KBM-7 (cell line): ENCODE results near the gene CCDC158.
"Not testable (repeated sequence)": the region's sequence is repeated elsewhere in the genome, so short reads cannot be mapped to it uniquely, and the experiment has no call there.

Experiments
- DNase-seq: peaks from one replicate; pipeline ENCODE4 v3.0.0-alpha.2; 2015
- in situ Hi-C: fragments of 300-500 bp; cut with MboI; formaldehyde crosslinking; loops from 2 replicates; pipeline ENCODE4 v1.14.3; 2020; ENCODE audit warnings: low sequenced_read_pairs, low pct_unique_long_range_greater_than_20kb, mixed read lengths

Gene CCDC158

DNA sequence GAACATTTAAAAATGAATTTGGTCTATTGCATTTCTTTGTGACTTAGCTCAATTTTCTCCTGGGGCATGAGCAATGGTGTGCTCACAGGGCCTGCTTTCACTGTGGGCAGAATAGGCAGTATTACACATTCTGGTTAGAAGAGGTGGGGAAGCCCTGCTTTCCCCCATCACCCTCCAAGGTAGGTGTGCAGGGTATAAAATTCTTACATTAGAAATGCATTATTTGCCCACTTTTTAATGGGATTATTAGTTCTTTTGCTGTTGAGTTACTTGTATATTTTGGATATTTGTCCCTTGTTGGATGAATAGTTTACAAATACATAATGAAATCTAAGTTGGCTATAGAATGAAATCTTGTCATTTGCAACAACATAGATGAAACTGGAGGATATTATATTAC lies 122.7 kb downstream of the CCDC158 start:
- no peak for DNase-seq
- in situ Hi-C loops = no loop called here

DNA sequence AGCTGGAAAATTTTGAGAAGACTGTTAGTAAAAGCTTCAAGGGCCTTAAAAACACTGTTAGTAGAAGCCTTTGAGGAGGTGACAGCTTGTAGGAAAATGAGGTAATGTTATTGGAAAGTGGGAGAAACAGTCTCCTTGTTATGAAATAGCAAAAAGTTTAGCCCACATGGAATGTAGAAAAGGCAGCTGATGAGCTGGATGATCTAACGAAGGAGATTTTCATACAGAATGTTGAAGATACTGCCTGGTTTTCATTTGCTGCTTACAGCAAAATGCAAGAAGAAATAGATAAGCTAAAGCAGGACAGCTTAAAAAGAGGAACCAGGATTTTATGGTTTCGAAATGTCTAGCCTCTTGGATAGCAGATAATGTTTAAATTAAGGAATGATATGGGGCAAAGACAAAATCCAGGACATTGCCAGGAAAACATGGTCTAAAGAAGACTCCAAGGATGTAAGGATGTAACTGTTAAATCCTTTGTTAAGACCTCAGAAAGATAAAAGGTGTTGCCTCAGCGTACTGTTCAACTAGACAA lies 124.6 kb downstream of the CCDC158 start:
- in situ Hi-C loops = no loop called here
- peak; percentile 30 for DNase-seq

DNA sequence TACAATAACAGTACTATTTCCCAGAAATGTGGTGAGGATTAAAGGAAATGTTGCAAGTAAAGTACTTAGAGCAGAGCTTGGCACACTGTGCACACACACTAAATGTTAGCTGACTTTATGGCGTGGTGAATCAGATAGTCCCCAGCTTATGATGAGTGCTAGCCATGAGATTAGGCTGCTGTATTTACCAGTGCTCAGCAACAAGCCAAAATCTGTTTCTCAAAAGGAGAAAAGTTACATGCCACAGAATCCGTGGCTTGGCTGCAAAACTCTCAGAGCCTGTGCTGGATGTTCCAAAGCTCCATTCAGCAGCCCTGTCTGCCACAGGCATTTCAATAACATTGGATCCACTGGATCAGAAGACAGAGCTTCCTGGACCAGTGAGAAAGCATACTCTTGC lies 127.2 kb downstream of the CCDC158 start:
- in situ Hi-C loops = no loop called here
- no peak for DNase-seq

DNA sequence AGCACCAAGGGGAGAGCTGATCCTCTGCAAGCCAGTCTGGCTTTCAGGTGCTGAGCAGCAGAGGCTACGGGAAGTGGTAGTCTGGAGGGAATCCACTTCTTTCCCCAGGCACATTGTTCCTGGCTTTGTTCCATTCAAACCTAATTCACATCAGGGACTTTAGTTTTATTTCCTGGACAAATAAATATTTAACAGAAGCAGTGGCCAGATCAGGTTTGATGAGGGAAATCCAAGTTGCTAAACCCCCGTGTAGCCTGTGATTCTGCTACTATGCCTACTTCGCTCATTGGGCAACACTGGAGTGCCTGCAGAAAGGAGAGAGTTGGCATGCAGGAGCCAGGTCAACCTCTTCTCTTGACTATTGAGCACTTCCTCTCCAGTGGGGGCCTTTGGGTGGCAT lies 128.2 kb downstream of the CCDC158 start:
- in situ Hi-C loops = no loop called here
- no peak for DNase-seq

DNA sequence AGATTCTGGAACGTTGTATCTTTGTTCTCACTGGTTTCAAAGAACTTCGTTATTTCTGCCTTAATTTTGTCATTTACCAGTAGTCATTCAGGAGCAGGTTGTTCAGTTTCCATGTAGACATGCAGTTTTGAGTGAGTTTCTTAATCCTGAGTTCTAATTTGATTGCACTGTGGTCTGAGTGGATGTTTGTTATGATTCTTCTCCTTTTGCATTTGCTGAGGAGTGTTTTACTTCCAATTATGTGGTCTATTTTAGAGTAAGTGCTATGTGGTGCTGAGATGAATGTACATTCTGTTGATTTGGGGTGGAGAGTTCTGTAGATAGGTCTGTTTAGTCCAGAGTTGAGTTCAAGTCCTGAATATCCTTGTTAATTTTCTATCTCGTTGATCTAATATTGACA lies 133.1 kb downstream of the CCDC158 start:
- in situ Hi-C loops, DNase-seq: not testable (repeated sequence)

DNA sequence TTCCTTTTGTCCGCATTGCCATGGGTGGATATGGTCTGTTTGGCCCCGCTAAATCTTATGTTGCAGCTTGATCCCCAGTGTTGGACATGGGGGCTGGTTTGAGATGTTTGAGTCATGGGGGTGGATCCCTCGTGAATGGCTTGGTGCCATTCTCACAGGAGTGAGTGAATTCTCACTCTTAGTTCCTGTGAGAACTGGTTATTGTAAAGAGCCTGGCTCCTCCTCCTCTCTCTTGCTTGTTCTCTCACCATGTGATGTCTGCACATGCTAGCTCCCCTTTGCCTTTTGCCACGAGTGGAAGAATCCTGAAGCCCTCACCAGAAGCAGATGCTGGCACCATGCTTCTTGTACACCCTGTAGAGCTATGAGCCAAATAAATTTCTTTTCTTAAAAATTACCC lies 137.0 kb downstream of the CCDC158 start:
- in situ Hi-C loops = no loop called here

DNA sequence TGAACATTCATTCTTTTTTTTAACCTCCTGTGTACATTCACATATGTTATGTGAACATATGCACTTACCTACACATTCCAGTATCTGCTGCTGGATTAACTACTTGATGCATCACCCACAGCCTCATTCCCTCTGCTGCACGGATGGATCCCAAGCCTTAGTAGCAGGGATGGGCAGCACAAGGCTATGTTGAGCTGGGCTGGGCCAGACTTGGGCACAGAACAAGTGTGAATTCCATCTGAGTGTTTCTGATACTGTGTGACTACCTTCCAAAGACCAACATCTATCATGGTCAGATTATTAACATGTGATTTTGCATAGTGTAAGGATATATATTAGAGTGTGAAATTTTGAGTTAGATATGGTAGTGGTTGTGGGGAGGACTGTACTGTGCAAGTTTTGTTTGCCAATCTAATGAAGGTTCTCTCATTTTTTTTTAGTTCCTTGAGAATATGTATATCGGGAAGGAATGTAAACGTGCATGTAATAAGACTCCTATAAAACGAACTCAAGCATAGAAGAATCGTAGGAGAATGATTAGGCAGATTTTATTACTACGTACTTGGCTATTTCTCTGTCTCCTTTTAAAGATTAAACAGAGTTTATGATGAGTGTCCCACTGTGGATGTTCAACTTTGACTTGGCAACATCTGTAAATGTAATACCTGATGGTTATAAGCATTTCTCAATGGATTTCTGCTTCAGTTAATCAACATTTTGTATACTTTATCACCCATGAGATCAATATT lies 137.8 kb downstream of the CCDC158 start:
- in situ Hi-C loops = no loop called here
- no peak for DNase-seq

More for the DNA sequence above, 137.0 kb downstream of the CCDC158 start:
- no peak for DNase-seq

DNA sequence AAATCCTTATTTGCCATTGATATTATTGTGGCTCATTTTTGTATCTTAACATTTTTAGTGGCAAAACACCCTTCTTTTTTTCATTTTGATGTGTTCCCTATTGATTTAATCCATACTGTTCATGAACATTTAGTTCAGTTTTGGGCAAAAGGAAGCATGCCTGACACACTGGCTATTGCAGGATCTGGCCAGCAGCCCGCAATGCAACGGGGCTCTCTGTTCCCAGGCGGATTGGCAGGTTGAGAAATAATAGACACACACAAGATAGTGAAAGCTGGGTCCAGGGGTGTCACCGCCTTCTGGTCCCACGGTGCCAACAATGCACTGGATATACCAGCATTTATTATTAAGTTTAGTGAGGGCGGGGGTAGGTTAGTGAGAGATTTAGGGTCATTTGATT lies 139.3 kb downstream of the CCDC158 start:
- in situ Hi-C loops, DNase-seq: not testable (repeated sequence)

DNA sequence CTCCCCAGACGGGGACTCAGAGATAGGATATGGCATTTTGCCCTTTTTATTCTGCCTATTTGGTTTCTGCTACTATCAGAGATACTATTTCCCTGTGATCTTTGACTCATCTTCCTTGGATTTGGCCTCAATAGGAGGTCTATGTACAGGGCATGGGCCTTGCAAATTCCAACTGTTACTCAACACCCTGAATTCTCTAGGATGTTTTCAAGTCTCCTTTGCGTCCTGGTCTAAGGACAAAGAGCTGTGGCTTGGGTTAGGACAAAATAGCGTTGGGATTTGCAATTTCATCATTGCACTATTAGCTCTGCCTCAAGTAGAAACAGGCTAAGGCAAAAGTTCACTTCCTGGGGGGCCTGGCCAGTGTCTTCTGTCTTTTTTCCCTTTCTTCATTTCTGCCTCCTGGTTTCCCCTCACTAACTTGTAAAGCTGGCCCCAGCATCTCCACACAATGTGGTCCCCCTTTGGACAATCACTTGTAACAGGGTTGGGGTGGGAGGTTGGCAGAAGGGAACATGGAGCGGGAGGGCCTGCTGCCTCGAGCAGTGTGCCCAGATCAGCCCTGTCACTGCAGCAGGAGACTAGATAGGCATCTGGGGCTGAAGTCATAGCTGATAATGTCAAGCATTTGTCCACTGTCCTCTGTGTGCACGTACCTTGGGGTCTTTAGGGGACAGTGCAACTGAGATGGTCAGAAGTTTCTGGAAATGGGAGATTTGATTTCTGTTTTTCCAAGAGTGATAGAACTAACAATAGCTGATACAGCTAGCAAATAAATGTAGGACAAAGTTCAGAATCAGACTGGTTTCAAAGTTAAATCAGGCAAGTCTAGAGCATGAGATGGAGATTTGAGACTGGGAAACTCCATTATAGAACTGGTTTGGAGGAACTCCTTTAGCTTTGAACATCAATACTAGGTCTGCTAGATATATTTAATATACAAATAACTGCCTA lies 140.2 kb downstream of the CCDC158 start:
- DNase-seq = no peak
- in situ Hi-C loops = no loop called here

DNA sequence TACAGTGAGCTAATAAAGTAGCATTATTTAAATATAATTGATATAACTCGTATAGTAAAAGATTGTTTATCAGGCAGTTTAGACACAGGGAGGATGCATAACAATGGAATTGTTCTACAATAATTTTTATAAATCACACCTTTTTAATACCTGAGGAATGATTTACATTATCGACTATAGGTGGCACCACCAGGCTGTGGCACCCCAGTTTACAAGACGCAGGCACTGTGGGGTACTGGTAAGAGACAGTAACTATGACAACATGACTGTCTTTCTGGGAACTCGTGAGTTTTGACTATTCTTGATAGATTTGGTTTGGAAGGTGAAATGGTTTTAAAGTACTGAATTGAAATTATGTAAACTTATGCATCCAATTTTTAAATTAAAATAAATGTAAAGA lies 141.5 kb downstream of the CCDC158 start:
- in situ Hi-C loops = no loop called here

DNA sequence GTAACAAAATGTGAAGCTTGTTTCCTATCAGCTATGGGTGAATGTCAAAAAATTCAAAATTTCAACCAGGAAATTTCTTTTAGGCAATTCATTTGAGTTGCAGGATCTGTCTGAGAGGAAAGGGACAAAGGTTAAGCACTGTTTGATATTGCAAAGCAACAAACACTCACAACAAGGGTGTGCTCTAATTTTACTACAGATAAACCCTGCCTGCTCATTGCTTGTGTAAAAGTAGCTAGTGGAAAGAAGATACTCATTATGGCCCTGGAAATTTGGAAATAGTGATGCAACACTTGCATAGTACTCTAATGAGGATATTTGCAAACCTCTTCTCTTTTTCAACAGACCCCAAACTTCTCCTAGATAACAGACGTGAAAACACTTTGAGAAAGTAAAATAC lies 142.4 kb downstream of the CCDC158 start:
- in situ Hi-C loops = no loop called here
- DNase-seq = no peak

More for the DNA sequence above, 141.5 kb downstream of the CCDC158 start:
- no peak for DNase-seq

DNA sequence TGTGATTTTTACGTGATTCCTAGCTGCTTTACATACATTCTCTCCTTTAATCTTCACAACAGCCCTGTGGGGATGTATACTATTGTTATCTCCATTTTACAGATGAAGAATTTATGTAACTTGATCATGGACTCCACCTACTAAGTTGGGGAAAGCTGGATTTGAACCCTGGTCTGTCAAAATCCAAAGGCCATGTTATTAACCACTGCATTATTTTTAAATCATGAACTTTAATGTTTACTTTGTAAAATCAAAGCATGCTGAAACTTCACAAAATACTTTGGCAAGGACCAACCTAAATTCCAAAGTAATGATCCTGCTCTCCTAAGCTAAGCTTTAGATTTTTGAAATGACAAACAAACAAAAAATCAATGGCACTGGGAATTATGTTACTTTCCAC lies 143.3 kb downstream of the CCDC158 start:
- DNase-seq = no peak
- in situ Hi-C loops = no loop called here

DNA sequence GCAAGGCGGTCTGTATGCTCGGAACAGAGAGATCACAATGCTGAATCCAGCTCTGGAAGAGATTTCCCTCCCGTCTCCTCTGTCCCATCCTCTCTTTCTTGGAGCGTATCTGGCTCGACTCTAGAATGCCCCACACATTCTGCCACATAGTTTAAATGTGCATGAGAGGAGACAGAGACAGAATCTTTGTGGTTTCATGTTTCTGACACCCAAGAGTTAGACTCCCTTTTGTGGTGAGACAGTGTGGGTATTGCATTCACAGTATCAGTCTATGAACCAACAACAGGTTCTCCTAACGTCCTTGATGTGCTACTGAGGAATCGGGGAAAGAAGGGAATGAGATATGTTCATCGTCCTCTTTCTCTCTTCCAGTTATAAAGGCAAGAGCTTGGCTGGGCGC lies 144.1 kb downstream of the CCDC158 start:
- peak; percentile 33 for DNase-seq
- in situ Hi-C loops = no loop called here

DNA sequence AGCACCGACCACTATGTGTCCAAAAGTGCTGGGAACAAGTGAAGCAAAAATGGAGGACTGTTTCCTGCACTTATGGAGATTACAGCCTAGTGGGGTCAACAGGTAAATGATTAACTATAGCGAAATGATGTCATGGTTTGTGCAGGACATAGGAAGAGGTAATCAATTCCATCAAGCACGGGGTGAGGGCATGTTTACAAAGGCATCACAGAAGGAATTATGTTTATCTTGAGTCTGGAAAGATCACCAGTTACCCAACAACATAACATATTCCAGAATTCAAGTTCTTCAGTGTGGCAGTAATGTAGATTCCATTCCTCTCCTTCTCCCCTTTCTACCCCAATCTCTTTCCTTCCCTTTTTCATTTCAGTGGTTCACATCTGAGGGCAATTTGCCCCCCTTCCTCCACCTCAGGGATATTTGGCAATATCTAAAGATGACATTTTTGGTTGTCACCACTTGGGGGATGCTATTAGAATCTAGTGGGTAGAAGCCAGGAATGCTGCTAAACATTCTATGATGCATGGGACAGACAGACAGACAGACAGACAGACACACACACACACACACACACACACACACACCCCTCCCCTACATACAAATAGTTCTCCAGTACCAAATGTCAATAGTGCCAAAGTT lies 145.3 kb downstream of the CCDC158 start:
- in situ Hi-C loops = no loop called here
- DNase-seq = peak; percentile 39

DNA sequence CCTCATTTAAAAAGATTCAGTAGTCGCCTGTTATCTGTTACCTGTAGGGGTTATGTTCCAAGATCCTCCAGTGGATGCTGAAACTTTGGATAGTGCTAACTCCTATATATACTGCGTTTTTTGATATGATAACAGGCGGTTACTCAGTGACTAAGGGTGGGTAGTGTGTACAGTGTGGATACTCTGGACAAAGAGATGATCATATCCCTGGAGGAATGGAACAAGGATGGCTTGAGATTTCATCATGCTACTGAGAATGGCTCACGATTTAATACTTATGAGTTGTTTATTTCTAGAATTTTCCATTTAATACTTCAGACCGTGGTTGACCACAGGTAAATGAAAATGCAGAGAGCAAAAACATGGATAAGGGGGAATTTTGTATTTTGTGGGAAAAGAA lies 147.9 kb downstream of the CCDC158 start:
- in situ Hi-C loops = no loop called here
- no peak for DNase-seq

DNA sequence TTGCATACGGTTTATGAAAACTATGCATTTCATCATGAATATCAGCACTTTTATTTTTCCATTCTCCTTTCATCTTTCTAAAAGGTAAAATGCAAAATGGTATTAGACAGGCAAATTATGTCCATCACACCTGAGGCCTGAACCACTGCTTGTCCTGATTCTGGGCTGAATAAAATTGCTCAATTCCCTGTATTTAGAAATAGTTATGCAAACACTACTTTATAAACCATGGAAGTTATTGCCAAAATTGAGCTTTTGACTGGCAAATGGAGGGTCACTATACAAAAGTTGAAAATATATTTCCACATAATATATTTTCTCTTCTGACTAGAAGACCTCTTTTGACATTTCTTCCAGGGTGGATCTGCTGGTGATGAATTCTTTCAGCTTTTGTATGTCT lies 148.4 kb downstream of the CCDC158 start:
- in situ Hi-C loops = no loop called here
- no peak for DNase-seq

DNA sequence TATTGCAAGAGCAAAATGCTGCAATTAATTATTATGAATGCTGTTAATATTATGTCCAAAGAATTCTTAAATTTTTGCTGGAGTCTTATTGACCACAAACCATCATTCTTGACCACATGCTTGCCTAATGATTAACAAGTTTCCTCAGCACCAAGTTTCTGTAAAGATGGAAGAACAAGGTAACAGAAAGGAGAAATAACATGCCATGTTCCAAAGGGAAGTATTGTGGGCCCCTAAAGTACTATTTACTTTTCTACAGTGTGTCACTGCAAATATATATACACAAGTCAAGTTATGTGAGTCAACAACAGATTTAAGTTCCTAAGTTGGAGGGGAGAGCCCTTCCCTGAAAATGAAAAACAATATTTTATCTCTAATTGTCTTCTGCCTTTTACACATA lies 148.9 kb downstream of the CCDC158 start:
- in situ Hi-C loops = no loop called here
- DNase-seq = no peak

DNA sequence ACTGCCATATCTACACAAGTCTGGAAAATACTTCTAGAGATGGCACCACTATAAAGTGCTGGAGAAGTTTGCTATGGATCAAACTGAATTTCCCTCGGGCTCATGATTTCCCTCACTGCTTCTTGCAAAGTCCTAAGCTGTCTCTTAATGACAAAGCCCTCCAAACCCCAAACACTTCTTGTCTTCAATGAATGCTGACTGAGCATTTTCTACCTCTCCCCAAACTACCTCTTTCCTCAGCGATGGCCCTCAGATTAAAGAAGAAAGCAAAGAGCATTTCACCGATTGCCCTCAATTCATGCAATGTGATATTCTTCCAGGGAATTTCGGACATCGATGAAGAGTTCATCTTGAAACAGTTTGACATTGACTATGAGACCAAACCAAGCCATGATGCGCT lies 149.7 kb downstream of the CCDC158 start:
- in situ Hi-C loops = no loop called here
- DNase-seq = no peak

DNA sequence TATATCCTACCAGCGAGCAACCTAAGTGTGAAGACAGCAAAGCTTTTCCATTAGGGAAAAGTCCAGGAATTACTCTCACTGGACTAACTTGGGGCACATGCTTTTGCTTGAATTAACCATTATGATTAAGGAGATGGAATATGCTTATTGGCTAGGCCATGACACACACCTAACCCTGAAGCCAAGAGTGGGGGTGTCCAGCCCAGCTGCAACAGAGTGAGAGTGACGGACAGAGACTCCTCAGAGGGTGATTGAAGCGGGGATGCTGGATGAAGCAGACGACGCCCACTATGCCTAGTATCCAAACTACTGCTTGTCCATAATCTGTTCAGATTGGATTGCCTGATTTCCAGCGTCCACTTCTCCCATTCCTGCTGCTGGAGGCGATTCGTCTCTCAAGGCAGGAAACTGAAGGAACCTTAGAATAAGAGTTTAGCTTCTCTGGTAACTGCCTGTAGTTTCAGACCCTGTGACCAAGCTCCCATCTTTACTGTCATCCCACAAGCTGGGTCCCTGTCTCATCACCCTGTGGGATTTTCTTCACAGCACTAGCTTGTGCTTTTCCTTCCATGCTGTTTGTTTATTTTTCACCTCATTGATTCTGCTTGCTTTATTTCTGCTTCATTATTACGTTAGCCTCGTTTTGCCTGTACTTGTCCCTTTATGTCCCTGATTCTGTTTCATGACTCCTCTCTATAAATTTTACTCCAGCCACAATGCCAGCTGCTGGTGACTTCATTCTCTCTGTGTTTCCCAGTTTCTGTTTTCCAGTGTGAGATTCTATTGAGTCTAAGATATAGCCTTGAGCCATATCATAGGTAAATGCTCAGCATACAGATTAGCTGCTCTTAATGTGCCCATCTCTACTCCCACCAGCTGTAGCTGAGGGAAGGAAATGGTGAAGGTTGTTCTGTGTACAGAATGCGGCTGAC lies 150.4 kb downstream of the CCDC158 start:
- no peak for DNase-seq
- in situ Hi-C loops = no loop called here
